OCI-LY1 (cell line): Measurements from ENCODE around the gene CFAP61.

Experiments
- H2AFZ ChIP-seq: fragments of 200-600 bp; sonication (generic), shearing (Covaris generic); 2 replicates; pipeline ENCODE4 v1.6.0; 2014; ENCODE audit warnings: antibody characterized with exemption, mild to moderate bottlenecking, low read length
- H3F3A ChIP-seq: fragments of 200-600 bp; sonication (generic), shearing (Covaris generic); 2 replicates; pipeline ENCODE4 v1.6.0; 2014; ENCODE audit warnings: mild to moderate bottlenecking, antibody characterized with exemption, low read length, moderate library complexity; ENCODE audit not compliant: insufficient read depth
- H3K27ac ChIP-seq: fragments of 200-600 bp; sonication (generic); 2 replicates; pipeline ENCODE4 v1.5.1; 2014; ENCODE audit warnings: low read length, mixed run types, mild to moderate bottlenecking, low read depth; ENCODE audit not compliant: poor library complexity, severe bottlenecking
- H3K27me3 ChIP-seq: fragments of 200-600 bp; sonication (generic); 2 replicates; pipeline ENCODE4 v1.6.0; 2014; ENCODE audit warnings: antibody characterized with exemption, mild to moderate bottlenecking, low read length, moderate library complexity; ENCODE audit not compliant: insufficient read depth
- H3K36me3 ChIP-seq: fragments of 200-600 bp; sonication (generic); 2 replicates; pipeline ENCODE4 v1.6.1; 2014; ENCODE audit warnings: mild to moderate bottlenecking, antibody characterized with exemption, low read length, moderate library complexity, mixed read lengths; ENCODE audit not compliant: insufficient read depth
- H3K4me1 ChIP-seq: fragments of 200-600 bp; sonication (generic); 2 replicates; pipeline ENCODE4 v1.5.1; 2014; ENCODE audit warnings: mild to moderate bottlenecking, low read length, moderate library complexity; ENCODE audit not compliant: insufficient read depth, severe bottlenecking
- H3K4me2 ChIP-seq: fragments of 200-600 bp; sonication (generic), shearing (Covaris generic); 2 replicates; pipeline ENCODE4 v1.6.1; 2014; ENCODE audit warnings: low read length
- H3K4me3 ChIP-seq: fragments of 200-600 bp; sonication (generic); 2 replicates; pipeline ENCODE4 v1.5.1; 2014; ENCODE audit warnings: low read length, low read depth, mild to moderate bottlenecking, mixed read lengths; ENCODE audit not compliant: poor library complexity, severe bottlenecking
- H3K79me2 ChIP-seq: fragments of 200-600 bp; shearing (Covaris generic); 2 replicates; pipeline ENCODE4 v1.6.1; 2016; ENCODE audit warnings: mixed run types, low read length, mixed read lengths; ENCODE audit not compliant: insufficient read depth
- H3K9ac ChIP-seq: fragments of 200-600 bp; sonication (generic), shearing (Covaris generic); 2 replicates; pipeline ENCODE4 v1.6.1; 2014; ENCODE audit warnings: mild to moderate bottlenecking, low read length, mixed read lengths
- H3K9me2 ChIP-seq: fragments of 200-600 bp; sonication (generic), shearing (Covaris generic); 2 replicates; pipeline ENCODE4 v1.6.1; 2014; ENCODE audit warnings: low read depth, mild to moderate bottlenecking, low read length, mixed read lengths
- H3K9me3 ChIP-seq: fragments of 200-600 bp; shearing (Covaris generic); 2 replicates; pipeline ENCODE4 v1.6.1; 2014; ENCODE audit warnings: low read length, mixed read lengths
- H4K20me1 ChIP-seq: fragments of 200-600 bp; sonication (generic), shearing (Covaris generic); 2 replicates; pipeline ENCODE4 v1.6.0; 2016; ENCODE audit warnings: mild to moderate bottlenecking, low read length; ENCODE audit not compliant: insufficient read depth
- EZH2 ChIP-seq: fragments of 200-600 bp; sonication (generic), shearing (Covaris generic); IDR thresholded peaks from 2 replicates; pipeline ENCODE4 v1.8.0; 2017; ENCODE audit warnings: borderline replicate concordance, mixed run types, mild to moderate bottlenecking, antibody characterized with exemption, low read length, moderate library complexity, mixed read lengths
- TF ChIP-seq, protein P1 (sequence below): fragments of 200-600 bp; sonication (generic), shearing (Covaris generic); IDR thresholded peaks from 2 replicates; pipeline ENCODE4 v1.5.1; 2017; ENCODE audit warnings: mild to moderate bottlenecking, antibody characterized with exemption, low read length, moderate library complexity, mixed read lengths

CFAP61 gene

DNA sequence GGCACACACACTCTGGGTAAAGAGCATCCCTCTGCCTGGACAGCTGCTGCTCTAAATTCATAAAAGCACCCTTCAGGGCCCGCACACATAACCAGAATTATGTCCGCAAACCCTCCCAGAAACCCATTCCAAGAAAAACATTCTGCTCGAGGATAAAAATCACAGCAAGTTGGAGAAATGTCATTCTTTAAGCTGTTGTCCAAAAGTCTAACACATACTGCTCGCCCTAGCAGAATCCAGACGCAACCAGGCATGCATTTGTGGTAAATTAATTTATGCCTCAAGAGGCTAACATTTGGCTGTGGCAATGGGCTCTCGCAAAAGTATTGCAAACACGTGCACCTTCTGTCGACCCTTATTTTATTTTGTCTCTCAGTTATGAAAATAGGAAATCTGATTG lies 199.5 kb downstream of the CFAP61 start:
- H3K9ac ChIP-seq = no peak overlapping the region
- H4K20me1 ChIP-seq = no peaks in the 10 kb centered on the region
- no peaks in the 10 kb centered on the region for H3K36me3 ChIP-seq
- H3K4me2 ChIP-seq = no peak overlapping the region
- H3F3A ChIP-seq = no peaks in the 10 kb centered on the region
- no peaks in the 10 kb centered on the region for H3K9me2 ChIP-seq
- H3K4me1 ChIP-seq = no peaks in the 10 kb centered on the region
- no peaks in the 10 kb centered on the region for H3K9me3 ChIP-seq
- H3K79me2 ChIP-seq = no peaks in the 10 kb centered on the region
- no peak for TF ChIP-seq EZH2
- TF ChIP-seq, protein P1, sequence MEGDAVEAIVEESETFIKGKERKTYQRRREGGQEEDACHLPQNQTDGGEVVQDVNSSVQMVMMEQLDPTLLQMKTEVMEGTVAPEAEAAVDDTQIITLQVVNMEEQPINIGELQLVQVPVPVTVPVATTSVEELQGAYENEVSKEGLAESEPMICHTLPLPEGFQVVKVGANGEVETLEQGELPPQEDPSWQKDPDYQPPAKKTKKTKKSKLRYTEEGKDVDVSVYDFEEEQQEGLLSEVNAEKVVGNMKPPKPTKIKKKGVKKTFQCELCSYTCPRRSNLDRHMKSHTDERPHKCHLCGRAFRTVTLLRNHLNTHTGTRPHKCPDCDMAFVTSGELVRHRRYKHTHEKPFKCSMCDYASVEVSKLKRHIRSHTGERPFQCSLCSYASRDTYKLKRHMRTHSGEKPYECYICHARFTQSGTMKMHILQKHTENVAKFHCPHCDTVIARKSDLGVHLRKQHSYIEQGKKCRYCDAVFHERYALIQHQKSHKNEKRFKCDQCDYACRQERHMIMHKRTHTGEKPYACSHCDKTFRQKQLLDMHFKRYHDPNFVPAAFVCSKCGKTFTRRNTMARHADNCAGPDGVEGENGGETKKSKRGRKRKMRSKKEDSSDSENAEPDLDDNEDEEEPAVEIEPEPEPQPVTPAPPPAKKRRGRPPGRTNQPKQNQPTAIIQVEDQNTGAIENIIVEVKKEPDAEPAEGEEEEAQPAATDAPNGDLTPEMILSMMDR = no peak
- H3K27ac ChIP-seq = no peak overlapping the region
- no peak overlapping the region for H2AFZ ChIP-seq
- no peaks in the 10 kb centered on the region for H3K27me3 ChIP-seq
- H3K4me3 ChIP-seq = no peak overlapping the region

GRCh38 chr20:20253039-20253743 lies 200.9 kb downstream of the CFAP61 start:
- H3K4me2 ChIP-seq = no peak overlapping the region
- no peaks in the 10 kb centered on the region for H3K36me3 ChIP-seq
- H3F3A ChIP-seq = no peaks in the 10 kb centered on the region
- no peak overlapping the region for H2AFZ ChIP-seq
- no peaks in the 10 kb centered on the region for H3K79me2 ChIP-seq
- no peaks in the 10 kb centered on the region for H3K9me2 ChIP-seq
- H4K20me1 ChIP-seq = no peaks in the 10 kb centered on the region
- H3K27me3 ChIP-seq = no peaks in the 10 kb centered on the region
- no peak for TF ChIP-seq EZH2
- TF ChIP-seq, protein P1 = no peak
- H3K4me1 ChIP-seq = no peaks in the 10 kb centered on the region
- H3K4me3 ChIP-seq = no peak overlapping the region
- H3K9me3 ChIP-seq = no peaks in the 10 kb centered on the region
- H3K27ac ChIP-seq = no peak overlapping the region
- H3K9ac ChIP-seq = no peak overlapping the region

DNA sequence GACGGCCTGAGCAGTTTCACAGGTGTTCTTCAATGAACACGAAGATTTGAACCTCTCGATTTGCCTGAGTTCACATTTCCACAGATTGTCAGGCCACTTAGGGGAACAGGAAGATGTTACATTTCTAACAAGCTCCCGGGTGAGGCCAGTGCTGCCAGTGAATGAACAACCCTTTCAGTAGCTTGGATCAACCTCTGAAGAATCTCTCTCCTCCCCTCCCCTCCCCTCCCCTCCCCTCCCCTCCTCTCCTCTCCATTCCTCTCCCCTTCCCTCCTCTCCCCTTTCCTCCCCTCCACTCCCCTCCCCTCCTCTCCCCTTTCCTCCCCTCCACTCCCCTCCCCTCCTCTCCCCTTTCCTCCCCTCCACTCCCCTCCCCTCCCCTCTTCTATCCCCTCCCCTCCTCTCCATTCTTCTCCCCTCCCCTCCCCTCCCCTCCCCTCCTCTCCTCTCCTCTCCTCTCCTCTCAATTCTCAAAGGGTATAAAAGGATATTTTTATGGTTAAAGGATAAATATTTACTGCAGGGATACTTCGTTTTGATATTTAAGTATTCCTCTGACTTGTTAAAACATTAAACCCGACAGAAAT lies 201.5 kb downstream of the CFAP61 start:
- TF ChIP-seq, protein P1 = no peak
- no peak for TF ChIP-seq EZH2
- Histone ChIP-seq H4K20me1 (no peaks in the 10 kb centered on the region), H3K9me2 (no peaks in the 10 kb centered on the region), H3K79me2 (no peaks in the 10 kb centered on the region), H3K27ac (no peak overlapping the region), H3K27me3 (no peaks in the 10 kb centered on the region), H3F3A (no peaks in the 10 kb centered on the region), H3K36me3 (no peaks in the 10 kb centered on the region), H2AFZ (no peak overlapping the region), H3K4me2 (no peak overlapping the region), H3K9ac (no peak overlapping the region), H3K9me3 (no peaks in the 10 kb centered on the region), H3K4me1 (no peaks in the 10 kb centered on the region), H3K4me3 (no peak overlapping the region)
